WTC11 (cell line): ENCODE measurements around the gene CHERP. TPM values are rescaled to one million over a fixed set of nuclear protein-coding genes. Genes with fewer than 3 reads are reported as not detected.

Experiments
- ATAC-seq: fragments of 200-7000 bp; cut with Tn5 transposase; 2 replicates; pipeline ENCODE4 v1.10.0; 2021; ENCODE audit warnings: mild to moderate bottlenecking, moderate library complexity
- CTCF ChIA-PET: fragments of 300-600 bp; sonication (Branson Sonifier 250); formaldehyde crosslinking; loops from one replicate; lab custom pipeline; 2021; ENCODE audit warnings: antibody characterized with exemption; lab: Charles Lee
- POLR2A ChIA-PET: fragments of 350-600 bp; sonication (Branson Sonifier 250); formaldehyde crosslinking; loops from one replicate; lab custom pipeline; 2021; ENCODE audit warnings: antibody characterized with exemption; lab: Charles Lee
- DNase-seq: peaks from one replicate; pipeline ENCODE4 v3.0.0; 2021; ENCODE audit warnings: low spot score
- H3K27ac Mint-ChIP-seq: 2 replicates; pipeline ENCODE4 v1.8.0; 2021; ENCODE audit warnings: mixed read lengths
- H3K27me3 Mint-ChIP-seq: 2 replicates; pipeline ENCODE4 v1.8.0; 2021; ENCODE audit warnings: low read depth, mild to moderate bottlenecking, moderate library complexity, mixed read lengths
- H3K36me3 Mint-ChIP-seq: 2 replicates; pipeline ENCODE4 v1.8.0; 2021; ENCODE audit warnings: mixed read lengths
- H3K4me1 Mint-ChIP-seq: 2 replicates; pipeline ENCODE4 v1.8.0; 2022; ENCODE audit warnings: mixed read lengths
- H3K4me3 Mint-ChIP-seq: 2 replicates; pipeline ENCODE4 v1.8.0; 2021; ENCODE audit warnings: mild to moderate bottlenecking, moderate library complexity, mixed read lengths
- H3K9me3 Mint-ChIP-seq: 2 replicates; pipeline ENCODE4 v1.8.0; 2021; ENCODE audit warnings: mixed read lengths
- ESRRA ChIP-seq: sonication (generic); formaldehyde crosslinking; IDR thresholded peaks from 2 replicates; pipeline ENCODE4 v1.8.1; 2022; ENCODE audit warnings: mild to moderate bottlenecking, missing genetic modification reagents, borderline replicate concordance
- FOXP1 ChIP-seq: sonication (generic); formaldehyde crosslinking; IDR thresholded peaks from 2 replicates; pipeline ENCODE4 v1.8.0; 2022; ENCODE audit warnings: missing genetic modification reagents, mild to moderate bottlenecking, moderate library complexity, borderline replicate concordance
- JAZF1 ChIP-seq: fragments of 250-450 bp; sonication (Bioruptor Pico); IDR thresholded peaks from 2 replicates; pipeline ENCODE4 v1.9.0; 2021; ENCODE audit warnings: moderate library complexity, mild to moderate bottlenecking, inconsistent platforms
- OVOL2 ChIP-seq: fragments of 250-450 bp; sonication (Bioruptor Pico); IDR thresholded peaks from 2 replicates; pipeline ENCODE4 v1.9.0; 2021; ENCODE audit warnings: mild to moderate bottlenecking, borderline replicate concordance
- TP53 ChIP-seq: sonication (generic); formaldehyde crosslinking; IDR thresholded peaks from 2 replicates; pipeline ENCODE4 v1.8.1; 2023; ENCODE audit warnings: mild to moderate bottlenecking, missing genetic modification reagents
- total RNA-seq: library from RNA; stranded (reverse); gene quantifications from 3 replicates; pipeline ENCODE4 v1.2.3, GENCODE V29; 2021
- TF ChIP-seq, protein P1 (sequence below): sonication (generic); formaldehyde crosslinking; IDR thresholded peaks from 2 replicates; pipeline ENCODE4 v1.8.0; 2023; ENCODE audit warnings: missing genetic modification reagents, mild to moderate bottlenecking, borderline replicate concordance
- TF ChIP-seq, protein P2 (sequence below): sonication (generic); formaldehyde crosslinking; IDR thresholded peaks from 2 replicates; pipeline ENCODE4 v1.8.1; 2023; ENCODE audit warnings: mild to moderate bottlenecking, missing genetic modification reagents, moderate library complexity
- TF ChIP-seq, protein P3 (sequence below): sonication (generic); formaldehyde crosslinking; IDR thresholded peaks from 2 replicates; pipeline ENCODE4 v1.8.1; 2022; ENCODE audit warnings: mild to moderate bottlenecking, moderate library complexity, missing genetic modification reagents
- TF ChIP-seq, protein P4 (sequence below): sonication (generic); formaldehyde crosslinking; IDR thresholded peaks from 2 replicates; pipeline ENCODE4 v1.8.0; 2022; ENCODE audit warnings: missing genetic modification reagents
- TF ChIP-seq, protein P5 (sequence below): sonication (generic); formaldehyde crosslinking; conservative IDR thresholded peaks from 2 replicates; pipeline ENCODE4 v1.8.1; 2023; ENCODE audit warnings: mild to moderate bottlenecking, low read depth, missing genetic modification reagents, moderate library complexity

CHERP gene
- total RNA-seq, 1 experiment from 2014 or later = 98.7 TPM

DNA sequence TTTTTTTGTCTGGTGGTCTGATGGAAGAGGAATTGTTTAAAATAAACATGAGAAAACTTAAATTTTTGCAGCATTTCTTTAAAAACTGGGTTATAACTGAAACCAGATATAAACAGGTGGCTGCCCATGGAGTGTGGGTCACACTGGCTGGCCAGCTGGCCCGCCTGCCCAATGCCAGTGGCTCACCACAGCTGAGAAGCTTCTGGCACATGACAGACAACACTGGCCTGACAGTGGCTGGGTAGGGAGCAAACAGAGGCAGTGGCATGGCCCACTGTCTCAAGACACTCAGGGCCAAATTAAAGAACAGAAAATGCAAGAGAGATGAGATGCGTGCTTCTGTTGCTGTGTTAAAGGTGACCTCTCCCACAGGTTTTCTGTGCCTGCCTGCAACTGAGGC lies 33.0 kb upstream of the CHERP start (continued):
- TF ChIP-seq, protein P1, sequence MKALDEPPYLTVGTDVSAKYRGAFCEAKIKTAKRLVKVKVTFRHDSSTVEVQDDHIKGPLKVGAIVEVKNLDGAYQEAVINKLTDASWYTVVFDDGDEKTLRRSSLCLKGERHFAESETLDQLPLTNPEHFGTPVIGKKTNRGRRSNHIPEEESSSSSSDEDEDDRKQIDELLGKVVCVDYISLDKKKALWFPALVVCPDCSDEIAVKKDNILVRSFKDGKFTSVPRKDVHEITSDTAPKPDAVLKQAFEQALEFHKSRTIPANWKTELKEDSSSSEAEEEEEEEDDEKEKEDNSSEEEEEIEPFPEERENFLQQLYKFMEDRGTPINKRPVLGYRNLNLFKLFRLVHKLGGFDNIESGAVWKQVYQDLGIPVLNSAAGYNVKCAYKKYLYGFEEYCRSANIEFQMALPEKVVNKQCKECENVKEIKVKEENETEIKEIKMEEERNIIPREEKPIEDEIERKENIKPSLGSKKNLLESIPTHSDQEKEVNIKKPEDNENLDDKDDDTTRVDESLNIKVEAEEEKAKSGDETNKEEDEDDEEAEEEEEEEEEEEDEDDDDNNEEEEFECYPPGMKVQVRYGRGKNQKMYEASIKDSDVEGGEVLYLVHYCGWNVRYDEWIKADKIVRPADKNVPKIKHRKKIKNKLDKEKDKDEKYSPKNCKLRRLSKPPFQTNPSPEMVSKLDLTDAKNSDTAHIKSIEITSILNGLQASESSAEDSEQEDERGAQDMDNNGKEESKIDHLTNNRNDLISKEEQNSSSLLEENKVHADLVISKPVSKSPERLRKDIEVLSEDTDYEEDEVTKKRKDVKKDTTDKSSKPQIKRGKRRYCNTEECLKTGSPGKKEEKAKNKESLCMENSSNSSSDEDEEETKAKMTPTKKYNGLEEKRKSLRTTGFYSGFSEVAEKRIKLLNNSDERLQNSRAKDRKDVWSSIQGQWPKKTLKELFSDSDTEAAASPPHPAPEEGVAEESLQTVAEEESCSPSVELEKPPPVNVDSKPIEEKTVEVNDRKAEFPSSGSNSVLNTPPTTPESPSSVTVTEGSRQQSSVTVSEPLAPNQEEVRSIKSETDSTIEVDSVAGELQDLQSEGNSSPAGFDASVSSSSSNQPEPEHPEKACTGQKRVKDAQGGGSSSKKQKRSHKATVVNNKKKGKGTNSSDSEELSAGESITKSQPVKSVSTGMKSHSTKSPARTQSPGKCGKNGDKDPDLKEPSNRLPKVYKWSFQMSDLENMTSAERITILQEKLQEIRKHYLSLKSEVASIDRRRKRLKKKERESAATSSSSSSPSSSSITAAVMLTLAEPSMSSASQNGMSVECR (CRISPR knock-in tag) = no peak
- TF ChIP-seq, protein P2, sequence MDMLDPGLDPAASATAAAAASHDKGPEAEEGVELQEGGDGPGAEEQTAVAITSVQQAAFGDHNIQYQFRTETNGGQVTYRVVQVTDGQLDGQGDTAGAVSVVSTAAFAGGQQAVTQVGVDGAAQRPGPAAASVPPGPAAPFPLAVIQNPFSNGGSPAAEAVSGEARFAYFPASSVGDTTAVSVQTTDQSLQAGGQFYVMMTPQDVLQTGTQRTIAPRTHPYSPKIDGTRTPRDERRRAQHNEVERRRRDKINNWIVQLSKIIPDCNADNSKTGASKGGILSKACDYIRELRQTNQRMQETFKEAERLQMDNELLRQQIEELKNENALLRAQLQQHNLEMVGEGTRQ (CRISPR knock-in tag) = no peak
- TF ChIP-seq, all 79 proteins: peak for 0

DNA sequence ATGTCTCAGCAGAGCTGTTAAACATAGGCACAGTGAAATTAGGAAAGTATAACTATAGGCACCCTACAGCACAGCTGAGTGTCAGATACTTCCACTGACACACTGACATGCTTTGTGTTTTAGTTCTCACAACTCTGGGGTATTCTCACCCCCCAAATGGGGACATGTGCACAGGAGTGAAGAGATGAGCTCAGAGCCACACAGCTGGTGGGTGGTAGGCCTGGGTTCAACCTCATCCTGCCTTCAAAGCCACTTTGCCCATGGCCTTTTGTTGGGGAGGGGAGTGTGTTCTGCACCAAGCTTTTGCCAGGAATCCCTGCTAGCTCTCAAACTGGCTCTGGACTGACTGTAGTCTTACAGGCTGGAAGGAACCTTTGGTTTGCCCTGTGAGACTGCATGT lies 31.7 kb upstream of the CHERP start:
- Mint-ChIP-seq H3K9me3 (no peaks in the 10 kb centered on the region), H3K27me3 (no peaks in the 10 kb centered on the region), H3K4me3 (peak overlapping the region; percentile 99), H3K4me1 (peaks cover 16% of the 10 kb centered on the region), H3K27ac (peak overlapping the region; percentile 5; the same call in 1 of the 2 replicates), H3K36me3 (peaks cover 19% of the 10 kb centered on the region)
- DNase-seq = no peak
- ChIA-PET CTCF (interaction anchor here (0.5 to 2.3 kb wide), 3 partner anchors 10 to 415 kb away, joined by 3 to 7 read pairs (median 4); no protein-coding TSS in a partner anchor), POLR2A (no interaction called here)
- ATAC-seq = no peak
- no peak for TF ChIP-seq TP53 (CRISPR knock-in tag)
- TF ChIP-seq, protein P3, sequence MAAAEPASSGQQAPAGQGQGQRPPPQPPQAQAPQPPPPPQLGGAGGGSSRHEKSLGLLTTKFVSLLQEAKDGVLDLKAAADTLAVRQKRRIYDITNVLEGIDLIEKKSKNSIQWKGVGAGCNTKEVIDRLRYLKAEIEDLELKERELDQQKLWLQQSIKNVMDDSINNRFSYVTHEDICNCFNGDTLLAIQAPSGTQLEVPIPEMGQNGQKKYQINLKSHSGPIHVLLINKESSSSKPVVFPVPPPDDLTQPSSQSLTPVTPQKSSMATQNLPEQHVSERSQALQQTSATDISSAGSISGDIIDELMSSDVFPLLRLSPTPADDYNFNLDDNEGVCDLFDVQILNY (CRISPR knock-in tag) = no peak
- no peak for TF ChIP-seq JAZF1 (CRISPR knock-in tag)
- TF ChIP-seq ESRRA (CRISPR knock-in tag) = no peak
- no peak for TF ChIP-seq FOXP1 (CRISPR knock-in tag)
- TF ChIP-seq, protein P4, sequence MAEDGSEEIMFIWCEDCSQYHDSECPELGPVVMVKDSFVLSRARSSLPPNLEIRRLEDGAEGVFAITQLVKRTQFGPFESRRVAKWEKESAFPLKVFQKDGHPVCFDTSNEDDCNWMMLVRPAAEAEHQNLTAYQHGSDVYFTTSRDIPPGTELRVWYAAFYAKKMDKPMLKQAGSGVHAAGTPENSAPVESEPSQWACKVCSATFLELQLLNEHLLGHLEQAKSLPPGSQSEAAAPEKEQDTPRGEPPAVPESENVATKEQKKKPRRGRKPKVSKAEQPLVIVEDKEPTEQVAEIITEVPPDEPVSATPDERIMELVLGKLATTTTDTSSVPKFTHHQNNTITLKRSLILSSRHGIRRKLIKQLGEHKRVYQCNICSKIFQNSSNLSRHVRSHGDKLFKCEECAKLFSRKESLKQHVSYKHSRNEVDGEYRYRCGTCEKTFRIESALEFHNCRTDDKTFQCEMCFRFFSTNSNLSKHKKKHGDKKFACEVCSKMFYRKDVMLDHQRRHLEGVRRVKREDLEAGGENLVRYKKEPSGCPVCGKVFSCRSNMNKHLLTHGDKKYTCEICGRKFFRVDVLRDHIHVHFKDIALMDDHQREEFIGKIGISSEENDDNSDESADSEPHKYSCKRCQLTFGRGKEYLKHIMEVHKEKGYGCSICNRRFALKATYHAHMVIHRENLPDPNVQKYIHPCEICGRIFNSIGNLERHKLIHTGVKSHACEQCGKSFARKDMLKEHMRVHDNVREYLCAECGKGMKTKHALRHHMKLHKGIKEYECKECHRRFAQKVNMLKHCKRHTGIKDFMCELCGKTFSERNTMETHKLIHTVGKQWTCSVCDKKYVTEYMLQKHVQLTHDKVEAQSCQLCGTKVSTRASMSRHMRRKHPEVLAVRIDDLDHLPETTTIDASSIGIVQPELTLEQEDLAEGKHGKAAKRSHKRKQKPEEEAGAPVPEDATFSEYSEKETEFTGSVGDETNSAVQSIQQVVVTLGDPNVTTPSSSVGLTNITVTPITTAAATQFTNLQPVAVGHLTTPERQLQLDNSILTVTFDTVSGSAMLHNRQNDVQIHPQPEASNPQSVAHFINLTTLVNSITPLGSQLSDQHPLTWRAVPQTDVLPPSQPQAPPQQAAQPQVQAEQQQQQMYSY (CRISPR knock-in tag) = no peak
- no peak for TF ChIP-seq OVOL2 (CRISPR knock-in tag)
- TF ChIP-seq, protein P5, sequence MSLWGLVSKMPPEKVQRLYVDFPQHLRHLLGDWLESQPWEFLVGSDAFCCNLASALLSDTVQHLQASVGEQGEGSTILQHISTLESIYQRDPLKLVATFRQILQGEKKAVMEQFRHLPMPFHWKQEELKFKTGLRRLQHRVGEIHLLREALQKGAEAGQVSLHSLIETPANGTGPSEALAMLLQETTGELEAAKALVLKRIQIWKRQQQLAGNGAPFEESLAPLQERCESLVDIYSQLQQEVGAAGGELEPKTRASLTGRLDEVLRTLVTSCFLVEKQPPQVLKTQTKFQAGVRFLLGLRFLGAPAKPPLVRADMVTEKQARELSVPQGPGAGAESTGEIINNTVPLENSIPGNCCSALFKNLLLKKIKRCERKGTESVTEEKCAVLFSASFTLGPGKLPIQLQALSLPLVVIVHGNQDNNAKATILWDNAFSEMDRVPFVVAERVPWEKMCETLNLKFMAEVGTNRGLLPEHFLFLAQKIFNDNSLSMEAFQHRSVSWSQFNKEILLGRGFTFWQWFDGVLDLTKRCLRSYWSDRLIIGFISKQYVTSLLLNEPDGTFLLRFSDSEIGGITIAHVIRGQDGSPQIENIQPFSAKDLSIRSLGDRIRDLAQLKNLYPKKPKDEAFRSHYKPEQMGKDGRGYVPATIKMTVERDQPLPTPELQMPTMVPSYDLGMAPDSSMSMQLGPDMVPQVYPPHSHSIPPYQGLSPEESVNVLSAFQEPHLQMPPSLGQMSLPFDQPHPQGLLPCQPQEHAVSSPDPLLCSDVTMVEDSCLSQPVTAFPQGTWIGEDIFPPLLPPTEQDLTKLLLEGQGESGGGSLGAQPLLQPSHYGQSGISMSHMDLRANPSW (CRISPR knock-in tag) = no peak
